T-helper 2 cell (primary cell): ENCODE data around the gene JUNB.

Experiments used
- DNase-seq, 5 experiments: peaks; one replicate each; pipeline versions ENCODE4 v3.0.0 to v3.0.0-alpha.2; 2012 to 2022

Gene JUNB

GRCh38 chr19:12774588-12775555 lies 16.4 kb upstream of the JUNB start, which contains the start of gene HOOK2:
HOOK2 (minus strand) TSS chr19:12775552; CDS start chr19:12775449, 103 bp downstream.
- peak in 1 of 5 experiments; percentile 48 for DNase-seq

GRCh38 chr19:12777217-12778016 lies 13.9 kb upstream of the JUNB start:
- peak; percentile 68 to 81 (median 70) for DNase-seq

DNA sequence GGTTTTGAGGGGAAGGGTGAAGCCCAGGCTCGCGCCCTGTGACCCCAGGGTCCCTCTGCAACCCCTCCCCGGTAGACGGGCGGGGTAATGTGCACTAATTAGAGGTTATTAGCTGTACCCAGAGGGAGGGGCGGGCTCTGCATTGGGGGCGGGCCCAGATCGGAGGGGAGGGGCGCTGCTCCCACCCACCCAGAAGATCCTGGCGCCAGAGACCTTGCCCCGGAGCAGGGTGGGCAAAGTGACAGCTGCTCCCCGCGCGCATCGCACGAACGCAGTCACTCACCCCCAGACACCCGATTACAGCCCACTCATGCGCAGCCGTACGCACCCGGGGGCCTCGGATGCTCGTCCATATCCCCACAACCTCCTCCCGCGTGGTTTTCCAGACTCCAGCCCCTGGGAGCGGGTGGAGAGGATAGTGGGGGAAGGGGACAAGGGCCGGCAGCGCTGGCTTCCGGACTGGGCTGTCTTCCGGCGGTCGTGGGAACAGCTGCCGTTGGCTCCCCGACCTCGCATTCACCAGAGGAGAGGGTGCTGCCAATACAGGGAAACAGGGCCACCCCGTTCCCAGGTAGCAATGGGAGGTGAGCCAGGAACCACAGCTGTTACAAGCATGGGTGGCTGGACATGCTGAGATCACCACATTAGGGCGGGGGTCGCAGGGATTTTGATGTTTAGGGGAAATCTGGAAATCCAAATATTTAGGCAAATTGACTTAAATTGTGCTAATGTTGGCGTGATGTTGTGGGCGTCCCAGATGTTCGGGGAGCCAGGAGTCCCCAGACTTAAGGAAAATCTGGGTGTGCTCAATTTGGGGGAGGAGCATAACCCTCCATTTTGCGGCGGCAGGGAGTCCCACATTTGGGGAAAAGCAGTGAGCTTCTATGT lies 13.0 kb upstream of the JUNB start:
- peak in 4 of 5 experiments; percentile 29 to 62 (median 37) for DNase-seq

DNA sequence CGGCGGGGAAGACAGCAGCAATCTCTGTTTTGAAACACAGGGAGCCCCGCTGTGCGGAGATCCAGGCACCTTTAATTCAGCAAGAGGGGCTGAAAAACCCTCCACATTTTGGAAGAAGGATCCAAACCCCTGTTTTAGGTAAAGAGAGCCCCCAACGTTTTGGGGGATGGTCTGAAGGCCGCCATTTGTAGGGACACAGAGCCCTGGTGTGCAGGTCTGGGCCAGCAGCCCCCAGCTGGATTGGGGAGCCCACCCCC lies 12.5 kb upstream of the JUNB start:
- no peak for DNase-seq

GRCh38 chr19:12779162-12779993 lies 11.9 kb upstream of the JUNB start:
- no peak for DNase-seq

DNA sequence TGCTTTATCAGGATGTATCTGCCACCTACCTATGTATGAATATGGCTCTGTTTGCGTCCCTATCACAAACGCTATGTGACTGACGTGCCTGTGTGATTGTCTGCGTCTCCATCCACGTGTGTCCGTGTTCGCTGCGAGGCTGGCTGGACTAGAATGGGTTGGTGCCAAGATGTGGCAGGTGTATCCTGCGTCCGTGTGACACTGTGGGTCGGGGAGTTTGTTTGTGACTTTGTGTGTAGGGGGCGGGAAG lies 9.2 kb upstream of the JUNB start:
- no peak for DNase-seq

- DNase-seq, result peak; percentile 75 to 99 (median 95)
These were observed 8.6 kb upstream of the JUNB start for GRCh38 chr19:12782424-12783290.

- DNase-seq, result peak in 1 of 5 experiments; percentile 88
These were observed 7.9 kb upstream of the JUNB start for GRCh38 chr19:12783291-12783848.

GRCh38 chr19:12783849-12784393 lies 7.4 kb upstream of the JUNB start:
- DNase-seq, result peak in 1 of 5 experiments; percentile 50

DNA sequence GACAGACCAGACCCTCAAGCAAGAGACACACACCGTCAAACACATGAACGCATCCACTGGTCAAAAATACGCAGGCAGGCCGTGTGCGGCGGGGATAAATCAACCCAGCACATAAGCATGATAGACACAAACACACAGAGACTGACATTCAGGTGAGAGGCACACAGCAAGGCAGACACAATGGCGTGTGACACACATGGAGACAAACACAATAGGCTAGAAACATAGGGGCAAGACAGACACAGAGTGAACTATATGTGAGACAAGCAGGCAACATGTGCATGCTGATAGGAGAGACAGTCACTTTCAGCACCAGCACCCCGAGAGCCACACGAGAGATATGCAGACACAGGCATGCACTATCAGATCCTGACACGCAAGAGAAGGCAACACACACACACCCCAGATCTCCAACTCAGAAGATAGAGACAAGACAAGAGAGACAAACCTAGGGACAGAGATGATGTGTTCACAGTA lies 6.9 kb upstream of the JUNB start:
- peak in 1 of 5 experiments; percentile 86 for DNase-seq

DNA sequence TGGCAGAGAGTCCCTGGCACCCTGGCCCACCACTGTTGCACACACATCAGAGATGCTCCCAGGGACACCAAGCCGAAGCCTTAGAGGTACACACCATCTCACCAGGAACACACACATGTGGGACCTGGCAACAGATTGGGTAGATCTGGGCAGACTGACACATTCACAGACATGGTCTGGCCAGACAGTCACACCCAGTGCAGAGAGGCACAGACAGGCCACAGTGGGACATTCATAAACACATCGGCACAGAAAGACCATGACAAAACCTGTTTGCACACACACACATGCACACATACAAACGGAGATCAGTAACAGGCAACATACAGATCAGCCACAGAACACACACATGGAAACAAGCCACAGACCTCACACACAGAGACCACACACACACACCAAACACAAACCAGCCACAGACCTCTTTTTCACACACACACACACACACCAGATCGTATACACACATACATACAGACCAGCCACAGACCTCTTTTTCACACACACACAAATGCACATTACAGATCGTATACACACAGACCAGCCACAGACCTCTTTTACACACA lies 6.3 kb upstream of the JUNB start:
- DNase-seq, result peak in 2 of 5 experiments; percentile 74 to 95

DNA sequence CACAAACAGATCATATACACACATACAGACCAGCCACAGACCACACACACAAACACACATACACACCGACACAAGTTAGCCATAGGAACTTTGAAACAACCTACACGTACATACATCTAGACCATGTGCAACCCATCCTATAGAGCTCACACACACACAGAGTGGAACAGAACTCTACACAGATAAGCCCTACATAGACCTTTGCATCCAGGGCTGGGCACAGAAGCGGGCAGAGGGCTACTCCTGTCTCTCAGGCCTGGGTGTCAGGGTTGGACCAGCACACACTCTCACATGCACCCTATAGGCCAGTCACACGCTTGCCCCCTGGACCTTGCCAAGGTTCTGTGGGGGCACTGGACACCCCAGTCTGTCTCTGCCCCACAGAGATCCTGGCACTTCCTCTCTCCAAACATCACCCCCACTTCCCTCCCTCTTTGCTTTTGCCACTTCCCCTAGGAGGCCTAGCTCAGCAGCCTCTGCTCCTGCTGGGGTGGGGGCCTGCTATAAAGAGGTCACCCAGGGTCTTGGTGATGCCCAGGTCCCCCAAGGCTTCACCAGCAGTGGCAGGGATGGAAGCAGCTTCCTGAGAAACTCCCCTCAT lies 5.8 kb upstream of the JUNB start:
- no peak for DNase-seq

DNA sequence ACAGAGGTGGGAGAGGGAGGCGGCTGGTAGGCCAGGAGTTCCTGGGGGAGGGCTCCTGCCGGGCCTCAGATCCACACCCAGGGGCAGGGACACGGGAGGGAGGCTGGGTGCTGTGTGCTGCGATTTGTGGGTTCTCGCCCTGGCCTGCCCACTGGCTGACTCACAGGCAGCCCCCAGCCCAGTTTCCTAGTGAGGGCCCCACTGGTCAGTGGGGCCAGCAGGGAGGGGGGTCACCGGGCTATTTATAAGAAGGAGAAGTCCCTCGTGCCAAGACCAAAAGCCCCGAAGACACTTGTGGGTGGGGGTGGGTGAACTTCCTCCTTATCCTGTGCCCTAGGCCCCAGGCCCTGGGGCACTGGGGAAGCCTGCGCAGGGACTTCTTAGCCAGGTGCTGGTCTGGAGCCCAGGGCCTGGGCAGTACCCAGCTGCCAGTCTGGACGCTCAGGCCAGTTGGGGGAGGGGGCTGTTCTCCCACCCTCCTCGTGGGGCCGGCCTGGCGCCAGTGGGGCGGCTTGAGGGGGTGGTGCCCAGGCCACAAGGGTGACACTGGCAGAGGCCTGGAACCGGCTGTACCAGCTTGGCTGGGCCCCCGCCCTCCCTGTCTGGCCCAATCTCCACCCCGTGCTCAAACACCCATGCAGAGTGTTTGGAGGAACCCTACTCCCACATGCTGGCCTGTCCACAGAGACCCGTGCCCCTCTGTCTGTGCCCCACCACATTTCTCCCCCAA lies 5.0 kb upstream of the JUNB start:
- DNase-seq, result no peak

DNA sequence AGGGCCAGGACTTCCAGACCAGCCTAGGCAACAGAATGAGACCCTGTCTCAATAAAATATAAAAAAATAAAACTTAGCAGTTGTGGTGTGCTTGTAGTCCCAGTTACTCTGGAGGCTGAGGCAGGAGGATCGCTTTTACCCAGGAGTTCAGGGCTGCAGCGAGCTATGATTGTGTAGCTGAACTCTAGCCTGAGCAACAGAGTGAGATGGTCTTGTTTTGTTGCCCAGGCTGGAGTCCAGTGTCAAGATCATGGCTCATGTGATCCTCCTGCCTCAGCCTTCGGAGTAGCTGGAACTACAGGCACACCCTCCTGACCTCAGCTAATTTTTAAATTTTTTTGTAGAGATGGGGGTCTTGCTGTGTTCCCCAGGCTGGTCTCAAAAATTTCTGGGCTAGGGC lies 4.3 kb upstream of the JUNB start:
- no peak for DNase-seq

GRCh38 chr19:12787458-12787857 lies 3.8 kb upstream of the JUNB start:
- DNase-seq, result no peak

GRCh38 chr19:12788042-12788681 lies 3.1 kb upstream of the JUNB start:
- no peak for DNase-seq

DNA sequence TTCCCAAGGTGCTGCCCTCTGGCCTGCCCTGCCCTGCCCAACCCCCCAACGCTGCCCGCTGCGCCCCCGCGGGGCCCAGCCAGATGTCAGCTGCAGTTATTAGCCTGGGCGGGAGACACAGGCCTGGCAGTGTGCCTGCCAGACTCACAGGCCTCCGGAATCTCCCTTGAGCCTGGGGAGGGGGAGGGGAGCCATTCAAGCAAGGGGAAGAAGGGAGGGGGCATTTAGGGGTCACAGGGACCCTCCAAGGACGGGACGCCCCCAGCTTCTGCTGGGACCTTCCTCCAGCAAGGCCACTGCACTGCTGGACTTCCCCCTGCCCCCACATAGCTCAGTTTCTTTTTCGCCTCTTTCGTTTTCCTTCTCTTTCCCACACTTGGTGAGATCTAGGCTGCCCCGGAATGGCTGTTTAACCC lies 2.6 kb upstream of the JUNB start:
- peak in 3 of 5 experiments; percentile 45 to 63 (median 53) for DNase-seq
